Activated CD8-positive, alpha-beta memory T cell treated with anti-CD3 and anti-CD28 coated beads, Interleukin-2, amount 50 U/mL, for 1 hour (primary cell): ENCODE data around the gene TUBB8.
"Not testable (repeated sequence)": the region's sequence is repeated elsewhere in the genome, so short reads cannot be mapped to it uniquely, and the experiment has no call there.

ENCODE experiments used
- DNase-seq: peaks from one replicate; pipeline ENCODE4 v3.0.0-alpha.2; 2020; ENCODE audit errors: extremely low read depth

Gene TUBB8

GRCh38 chr10:48996-49395, at the start of gene TUBB8:
TSS of gene TUBB8 (minus strand) at chr10:49296. CDS start at chr10:49238, 58 bp downstream.
- DNase-seq: no peak

GRCh38 chr10:96466-96865, 47.4 kb upstream of the TUBB8 start:
- no peak for DNase-seq

- DNase-seq: no peak
Measured at GRCh38 chr10:95356-96115, 46.4 kb upstream of the TUBB8 start.

GRCh38 chr10:94613-95012, 45.5 kb upstream of the TUBB8 start:
- no peak for DNase-seq

GRCh38 chr10:92846-93245, 43.8 kb upstream of the TUBB8 start:
- no peak for DNase-seq

GRCh38 chr10:92153-92552, 43.1 kb upstream of the TUBB8 start:
- DNase-seq: no peak

- no peak for DNase-seq
Measured at GRCh38 chr10:91313-91712, 42.2 kb upstream of the TUBB8 start.

- no peak for DNase-seq
Measured at GRCh38 chr10:90161-90560, 41.1 kb upstream of the TUBB8 start.

GRCh38 chr10:89248-89647, 40.2 kb upstream of the TUBB8 start:
- no peak for DNase-seq

GRCh38 chr10:88253-88652, 39.2 kb upstream of the TUBB8 start:
- no peak for DNase-seq

GRCh38 chr10:87177-88080, 38.3 kb upstream of the TUBB8 start:
- no peak for DNase-seq

- no peak for DNase-seq
Measured at GRCh38 chr10:86031-86430, 36.9 kb upstream of the TUBB8 start.

GRCh38 chr10:85044-85443, 35.9 kb upstream of the TUBB8 start:
- DNase-seq: no peak

- no peak for DNase-seq
Measured at GRCh38 chr10:83930-84530, 34.9 kb upstream of the TUBB8 start.

GRCh38 chr10:80477-81105, 31.5 kb upstream of the TUBB8 start:
- no peak for DNase-seq

GRCh38 chr10:79532-80215, 30.6 kb upstream of the TUBB8 start:
- DNase-seq: no peak

GRCh38 chr10:78556-78955, 29.5 kb upstream of the TUBB8 start:
- no peak for DNase-seq

GRCh38 chr10:74266-74621, 25.1 kb upstream of the TUBB8 start:
- DNase-seq: not testable (repeated sequence)

GRCh38 chr10:73543-74265, 24.6 kb upstream of the TUBB8 start:
- DNase-seq: not testable (repeated sequence)

GRCh38 chr10:68156-68555, 19.1 kb upstream of the TUBB8 start:
- DNase-seq: not testable (repeated sequence)

GRCh38 chr10:49926-50325, 830 bp upstream of the TUBB8 start:
- DNase-seq: not testable (repeated sequence)
